LNCAP (cell line): Measurements from ENCODE around the gene TCEA3.

Experiments
- TF ChIP-seq, protein P1 (sequence below): fragments of 450-650 bp; IDR thresholded peaks from 2 replicates; pipeline ENCODE4 v1.5.1; 2017; ENCODE audit warnings: mild to moderate bottlenecking

TCEA3 gene

DNA sequence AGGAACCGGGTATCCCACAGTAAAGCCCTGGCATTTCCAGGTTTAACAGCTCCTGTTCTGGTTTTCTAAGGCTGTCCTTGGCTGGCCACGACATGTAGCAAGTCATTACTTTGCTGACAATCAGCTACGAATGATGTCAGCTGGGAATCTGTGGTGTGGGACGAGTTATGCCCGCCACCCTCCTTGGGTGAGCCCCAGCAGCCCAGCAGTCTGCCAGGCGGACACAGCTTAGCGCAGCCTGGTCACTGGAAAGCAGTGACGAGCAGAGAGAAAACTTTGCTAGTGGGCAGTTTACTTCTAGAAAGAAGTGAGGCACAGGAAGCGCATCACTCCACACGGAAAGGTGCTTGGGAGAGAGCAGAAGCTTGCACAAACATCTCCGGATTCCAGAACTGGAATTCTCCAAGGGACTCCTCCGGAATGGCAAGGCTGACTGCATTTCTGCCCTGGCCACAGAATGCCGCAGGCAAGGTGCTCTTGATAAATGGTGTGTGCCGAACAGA is 39.4 kb downstream of the TCEA3 start:
- TF ChIP-seq, protein P1, sequence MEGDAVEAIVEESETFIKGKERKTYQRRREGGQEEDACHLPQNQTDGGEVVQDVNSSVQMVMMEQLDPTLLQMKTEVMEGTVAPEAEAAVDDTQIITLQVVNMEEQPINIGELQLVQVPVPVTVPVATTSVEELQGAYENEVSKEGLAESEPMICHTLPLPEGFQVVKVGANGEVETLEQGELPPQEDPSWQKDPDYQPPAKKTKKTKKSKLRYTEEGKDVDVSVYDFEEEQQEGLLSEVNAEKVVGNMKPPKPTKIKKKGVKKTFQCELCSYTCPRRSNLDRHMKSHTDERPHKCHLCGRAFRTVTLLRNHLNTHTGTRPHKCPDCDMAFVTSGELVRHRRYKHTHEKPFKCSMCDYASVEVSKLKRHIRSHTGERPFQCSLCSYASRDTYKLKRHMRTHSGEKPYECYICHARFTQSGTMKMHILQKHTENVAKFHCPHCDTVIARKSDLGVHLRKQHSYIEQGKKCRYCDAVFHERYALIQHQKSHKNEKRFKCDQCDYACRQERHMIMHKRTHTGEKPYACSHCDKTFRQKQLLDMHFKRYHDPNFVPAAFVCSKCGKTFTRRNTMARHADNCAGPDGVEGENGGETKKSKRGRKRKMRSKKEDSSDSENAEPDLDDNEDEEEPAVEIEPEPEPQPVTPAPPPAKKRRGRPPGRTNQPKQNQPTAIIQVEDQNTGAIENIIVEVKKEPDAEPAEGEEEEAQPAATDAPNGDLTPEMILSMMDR = no peak

DNA sequence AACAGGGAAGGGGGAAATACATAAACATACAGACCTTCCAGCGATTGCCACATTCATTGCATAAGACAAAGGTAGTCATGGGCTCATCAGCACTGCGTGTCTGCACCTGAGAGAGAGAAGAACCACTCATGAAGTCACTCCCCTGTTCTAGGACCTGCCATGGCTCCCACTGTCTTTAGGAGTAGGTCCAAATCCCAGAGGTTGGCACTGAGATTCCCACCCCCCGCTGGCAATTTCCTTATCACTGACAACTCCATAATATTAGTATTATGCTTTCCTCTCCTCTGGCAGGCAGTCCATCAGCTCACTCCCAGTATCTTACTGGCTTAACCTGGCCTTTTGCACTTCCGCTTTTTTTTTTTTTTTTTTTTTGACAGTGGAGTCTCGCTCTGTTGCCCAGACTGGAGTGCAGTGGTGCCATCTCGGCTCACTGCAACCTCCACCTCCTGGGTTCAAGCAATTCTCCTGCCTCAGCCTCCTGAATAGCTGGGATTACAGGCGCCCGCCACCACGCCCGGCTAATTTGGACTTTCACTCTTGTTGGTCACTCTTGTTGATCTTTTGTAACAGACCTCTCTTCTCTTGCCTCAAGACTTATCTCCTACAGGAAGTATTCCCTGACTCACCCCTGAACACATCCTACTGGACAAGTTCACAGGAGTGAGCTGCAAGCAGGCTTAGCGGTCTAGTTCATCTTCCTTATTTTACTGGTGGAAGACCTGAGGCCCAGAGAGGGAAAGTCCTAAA is 40.1 kb downstream of the TCEA3 start:
- TF ChIP-seq, protein P1 = no peak

DNA sequence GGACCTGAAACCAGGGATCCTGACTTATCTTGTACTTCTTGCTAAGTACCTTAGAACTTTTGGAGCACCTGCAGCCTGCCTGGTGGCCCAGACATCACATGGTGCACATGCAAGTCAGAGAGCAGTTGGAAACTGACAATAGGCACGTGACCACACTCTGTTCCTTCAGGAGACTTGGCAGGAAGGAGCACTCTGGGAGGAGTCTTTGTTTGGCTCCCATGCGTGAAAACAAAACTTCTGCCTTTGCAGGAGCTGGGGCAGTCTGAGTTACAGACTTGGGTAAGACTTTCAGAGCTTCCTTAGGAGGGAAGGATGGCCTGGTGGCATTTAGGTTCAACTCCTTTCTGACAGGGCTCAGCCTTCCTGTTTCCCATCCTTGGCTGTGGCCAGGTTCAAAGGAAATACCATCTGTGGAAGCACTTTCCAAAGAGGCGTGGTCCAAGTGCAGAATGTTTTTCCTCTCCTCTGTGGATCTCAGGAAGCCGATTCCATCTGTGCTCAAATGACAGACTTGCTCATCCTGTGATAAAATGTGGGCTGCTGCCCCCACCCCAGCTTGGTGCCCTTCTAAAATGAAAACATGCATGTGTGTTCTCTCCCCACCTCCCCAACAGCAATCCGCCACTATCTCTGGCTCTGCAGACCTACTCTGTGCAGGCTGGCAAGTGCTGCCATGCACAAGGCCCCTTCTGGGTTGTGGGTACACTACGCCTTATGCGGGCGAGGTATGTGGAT is 40.8 kb downstream of the TCEA3 start:
- TF ChIP-seq, protein P1 = no peak

DNA sequence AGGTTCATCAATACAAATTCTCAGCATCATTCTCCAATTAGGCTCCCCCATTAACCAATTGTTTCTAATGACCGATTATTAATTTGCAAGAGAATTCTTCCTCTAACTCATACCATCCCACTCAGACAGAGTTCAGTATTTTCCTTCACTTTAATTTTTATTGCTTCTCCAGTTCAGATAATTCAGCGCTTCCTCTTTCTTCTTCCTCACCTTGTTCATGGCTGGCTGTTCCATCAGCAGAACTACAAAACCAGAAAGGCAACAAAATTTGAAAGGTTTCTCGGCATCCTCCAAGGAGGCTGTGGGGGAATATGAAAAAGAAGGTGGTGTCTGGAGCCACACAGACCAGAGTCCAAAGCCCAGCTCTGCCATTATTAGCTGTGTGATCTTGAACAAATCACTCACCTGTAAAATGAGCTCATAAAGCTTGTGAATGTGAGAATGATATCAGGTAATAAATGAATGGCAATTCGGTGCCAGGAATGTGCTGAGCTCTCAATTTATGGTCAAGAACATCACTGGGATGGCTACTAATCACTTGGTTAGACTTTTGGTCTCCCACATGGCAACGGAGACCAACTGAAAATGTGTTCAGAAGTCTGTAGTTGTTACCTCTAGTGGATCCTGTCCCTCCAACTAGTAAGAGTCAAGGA is 43.2 kb downstream of the TCEA3 start:
- TF ChIP-seq, protein P1 = no peak

DNA sequence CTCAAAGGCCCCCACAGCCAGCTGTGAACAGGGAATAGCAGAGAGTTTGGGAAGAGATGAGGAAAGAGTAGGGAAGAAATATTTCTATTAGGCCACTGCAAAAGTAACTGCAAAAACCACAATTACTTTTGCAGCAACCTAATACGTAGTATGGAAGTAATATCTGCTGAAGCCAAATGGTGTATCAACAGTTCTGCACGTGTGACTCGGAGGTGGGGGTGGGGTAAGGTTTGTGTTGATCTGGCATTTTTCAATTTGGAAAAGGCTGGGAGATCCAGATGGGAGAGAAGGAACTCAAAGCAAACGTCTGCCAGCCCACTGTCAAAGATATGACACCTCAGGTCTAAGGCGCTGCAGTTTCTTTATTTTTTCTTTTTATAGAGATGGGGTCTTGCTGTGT is 43.8 kb downstream of the TCEA3 start:
- TF ChIP-seq, protein P1 = no peak

DNA sequence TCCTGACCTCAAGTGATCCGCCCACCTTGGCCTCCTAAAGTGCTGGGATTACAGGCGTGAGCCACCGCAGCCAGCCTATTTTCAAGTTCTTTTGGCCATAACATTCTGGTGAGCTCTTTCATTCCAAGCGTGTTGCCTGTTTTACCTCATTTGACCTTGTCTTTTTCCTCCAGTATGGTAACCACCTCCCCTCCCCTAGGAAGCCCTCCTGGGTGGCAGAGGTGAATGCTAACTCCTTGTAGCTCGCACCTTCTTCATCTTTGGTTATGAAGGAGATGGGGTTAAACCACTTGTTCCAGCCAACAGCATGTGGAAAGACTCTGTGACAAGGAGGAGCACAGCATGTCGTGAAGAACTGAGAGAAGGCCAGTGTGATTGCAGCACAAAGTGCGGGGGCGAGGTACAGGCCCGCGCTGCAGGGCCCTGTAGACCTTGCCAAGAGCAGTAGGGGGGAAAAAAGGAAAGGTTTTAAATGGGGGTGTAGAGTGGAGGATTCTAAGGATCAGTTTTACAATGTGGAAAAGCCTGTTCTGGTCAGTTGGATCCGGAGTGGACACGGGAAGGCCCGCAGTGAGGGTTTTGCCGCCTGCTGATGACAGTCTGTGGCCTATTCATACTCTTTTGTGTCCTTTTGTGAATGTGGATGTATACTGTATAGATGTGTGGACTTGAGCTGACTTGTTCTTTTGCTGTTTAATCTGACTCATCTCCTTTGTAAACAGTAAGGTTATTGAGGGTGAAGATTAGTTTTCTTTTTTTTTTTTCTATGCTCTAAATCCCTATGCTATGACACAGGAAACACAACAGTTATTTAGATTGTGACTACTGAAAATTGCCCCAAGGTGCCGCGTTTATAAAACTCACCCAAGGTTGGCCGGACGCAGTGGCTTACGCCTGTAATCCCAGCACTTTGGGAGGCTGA is 47.4 kb downstream of the TCEA3 start:
- TF ChIP-seq, protein P1 = no peak
